LHCN-M2 (cell line): ENCODE data around the gene EIF2B2. TPM values are rescaled to one million over a fixed set of nuclear protein-coding genes. Genes with fewer than 3 reads are reported as not detected.
A peak's percentile ranks its signal among the peaks of the same experiment; 100 is the strongest.

ENCODE experiments used
- DNase-seq: peaks from one replicate; pipeline ENCODE4 v3.0.0-alpha.2; 2012; ENCODE audit warnings: low read depth
- total RNA-seq: library from RNA; depleted of rRNA; stranded (reverse); fragments of >200 nt; gene quantifications from 2 replicates; pipeline ENCODE4 v1.2.3, GENCODE V29; 2014

EIF2B2 gene
- total RNA-seq, 1 experiment from 2014 or later = 88.7 TPM

GRCh38 chr14:74973905-74974363, 28.8 kb upstream of the EIF2B2 start:
- no peak for DNase-seq

- peak; percentile 37 for DNase-seq
Observed at GRCh38 chr14:74974364-74975058, 28.2 kb upstream of the EIF2B2 start.

GRCh38 chr14:74975059-74975810, 27.5 kb upstream of the EIF2B2 start:
- DNase-seq = peak; percentile 83

- DNase-seq = no peak
Observed at GRCh38 chr14:74976264-74977113, 26.2 kb upstream of the EIF2B2 start.

- no peak for DNase-seq
Observed at GRCh38 chr14:74977164-74977900, 25.4 kb upstream of the EIF2B2 start.

GRCh38 chr14:74977901-74978385, 24.8 kb upstream of the EIF2B2 start:
- no peak for DNase-seq

- no peak for DNase-seq
Observed at GRCh38 chr14:74978416-74978947, 24.2 kb upstream of the EIF2B2 start.

GRCh38 chr14:74979029-74979428, 23.7 kb upstream of the EIF2B2 start:
- DNase-seq = no peak

- peak; percentile 97 for DNase-seq
Observed at GRCh38 chr14:74979442-74980397, 23.0 kb upstream of the EIF2B2 start.

GRCh38 chr14:74980398-74980730, 22.4 kb upstream of the EIF2B2 start:
- peak; percentile 51 for DNase-seq

GRCh38 chr14:74980731-74981461, 21.8 kb upstream of the EIF2B2 start:
- peak; percentile 98 for DNase-seq

- DNase-seq = no peak
Observed at GRCh38 chr14:74981462-74981782, 21.3 kb upstream of the EIF2B2 start.

- no peak for DNase-seq
Observed at GRCh38 chr14:74981833-74982232, 20.9 kb upstream of the EIF2B2 start.

- no peak for DNase-seq
Observed at GRCh38 chr14:74982661-74983060, 20.1 kb upstream of the EIF2B2 start.

GRCh38 chr14:74983343-74983742, 19.4 kb upstream of the EIF2B2 start:
- DNase-seq = peak; percentile 49

GRCh38 chr14:74984236-74985027, 18.3 kb upstream of the EIF2B2 start:
- DNase-seq = no peak

GRCh38 chr14:74985028-74985310, 17.8 kb upstream of the EIF2B2 start:
- DNase-seq = no peak

GRCh38 chr14:74985806-74986205, 16.9 kb upstream of the EIF2B2 start:
- no peak for DNase-seq

GRCh38 chr14:74988131-74988530, 14.6 kb upstream of the EIF2B2 start:
- DNase-seq = peak; percentile 98
